GM21723 (cell line): ENCODE data around the gene PLGRKT.
A peak's percentile ranks its signal among the peaks of the same experiment; 100 is the strongest.
"Not testable (repeated sequence)": the region's sequence is repeated elsewhere in the genome, so short reads cannot be mapped to it uniquely, and the experiment has no call there.

Experiments
- ATAC-seq: cut with Tn5 transposase; IDR thresholded peaks from one replicate; pipeline ENCODE4 v1.9.1; 2021; ENCODE audit warnings: mild to moderate bottlenecking, moderate library complexity; ENCODE audit not compliant: unreplicated experiment

Gene PLGRKT

GRCh38 chr9:5437254-5438216 lies at the start of gene PLGRKT:
Gene PLGRKT, minus strand, starts transcription at chr9:5437925. Its CDS starts 5,948 bp downstream, at chr9:5431977.
- peak; percentile 84 for ATAC-seq

GRCh38 chr9:5486988-5487387 lies 49.3 kb upstream of the PLGRKT start:
- ATAC-seq: no peak

- no peak for ATAC-seq
These were observed 47.8 kb upstream of the PLGRKT start for GRCh38 chr9:5485378-5486085.

- no peak for ATAC-seq
These were observed 45.6 kb upstream of the PLGRKT start for GRCh38 chr9:5483306-5483705.

GRCh38 chr9:5482194-5482593 lies 44.5 kb upstream of the PLGRKT start:
- no peak for ATAC-seq

- ATAC-seq: no peak
These were observed 43.8 kb upstream of the PLGRKT start for GRCh38 chr9:5481322-5482040.

GRCh38 chr9:5480919-5481318 lies 43.2 kb upstream of the PLGRKT start:
- ATAC-seq: no peak

- ATAC-seq: peak; percentile 64
These were observed 42.4 kb upstream of the PLGRKT start for GRCh38 chr9:5479994-5480694.

- no peak for ATAC-seq
These were observed 40.5 kb upstream of the PLGRKT start for GRCh38 chr9:5478206-5478605.

GRCh38 chr9:5475611-5476010 lies 37.9 kb upstream of the PLGRKT start:
- ATAC-seq: not testable (repeated sequence)

GRCh38 chr9:5470816-5471215 lies 33.1 kb upstream of the PLGRKT start:
- ATAC-seq: no peak

GRCh38 chr9:5470122-5470521 lies 32.4 kb upstream of the PLGRKT start:
- ATAC-seq: no peak

- no peak for ATAC-seq
These were observed 31.1 kb upstream of the PLGRKT start for GRCh38 chr9:5468850-5469249.

- no peak for ATAC-seq
These were observed 29.0 kb upstream of the PLGRKT start for GRCh38 chr9:5466766-5467165.

- ATAC-seq: no peak
These were observed 28.3 kb upstream of the PLGRKT start for GRCh38 chr9:5466005-5466404.

- not testable (repeated sequence) for ATAC-seq
These were observed 27.2 kb upstream of the PLGRKT start for GRCh38 chr9:5464831-5465330.

- no peak for ATAC-seq
These were observed 22.4 kb upstream of the PLGRKT start for GRCh38 chr9:5460157-5460556.

GRCh38 chr9:5459289-5459829 lies 21.6 kb upstream of the PLGRKT start:
- ATAC-seq: peak; percentile 70

GRCh38 chr9:5455181-5455580 lies 17.5 kb upstream of the PLGRKT start:
- no peak for ATAC-seq

GRCh38 chr9:5453673-5454072 lies 15.9 kb upstream of the PLGRKT start:
- ATAC-seq: no peak
